ENCODE measurements around the gene CACNB1.

DNA sequence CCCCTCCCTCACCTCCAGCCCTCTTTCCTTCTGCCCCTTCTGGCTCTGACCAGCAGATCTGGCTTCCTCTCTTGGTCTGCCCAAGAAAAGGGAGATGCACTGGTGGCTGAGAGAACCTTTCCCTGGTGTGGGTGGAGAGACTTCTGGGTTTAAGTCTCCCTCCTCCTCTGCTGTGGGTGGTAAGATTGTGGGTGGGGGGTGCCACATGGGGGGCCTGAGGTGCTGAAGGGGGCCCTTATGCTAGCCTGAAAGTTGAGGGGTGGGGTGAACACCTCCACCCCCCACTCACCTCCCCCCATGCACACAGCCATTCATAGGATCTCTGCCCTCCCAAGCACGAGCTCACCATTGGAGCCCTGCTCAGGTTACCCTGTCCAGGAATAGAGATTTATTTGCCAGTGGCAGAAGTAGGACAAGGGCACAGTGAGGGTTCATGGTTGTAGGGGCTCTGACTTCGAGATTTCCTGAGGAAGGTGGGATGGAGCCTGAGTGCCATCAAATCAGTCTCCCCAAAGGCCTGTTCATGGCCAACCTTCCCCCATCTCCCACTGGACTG is 30.0 kb upstream of the CACNB1 start:
- no peak for TF ChIP-seq EZH2 (IDR thresholded peaks at IDR 0.05; ENCODE audit: borderline replicate concordance)
- TF ChIP-seq, protein P1, sequence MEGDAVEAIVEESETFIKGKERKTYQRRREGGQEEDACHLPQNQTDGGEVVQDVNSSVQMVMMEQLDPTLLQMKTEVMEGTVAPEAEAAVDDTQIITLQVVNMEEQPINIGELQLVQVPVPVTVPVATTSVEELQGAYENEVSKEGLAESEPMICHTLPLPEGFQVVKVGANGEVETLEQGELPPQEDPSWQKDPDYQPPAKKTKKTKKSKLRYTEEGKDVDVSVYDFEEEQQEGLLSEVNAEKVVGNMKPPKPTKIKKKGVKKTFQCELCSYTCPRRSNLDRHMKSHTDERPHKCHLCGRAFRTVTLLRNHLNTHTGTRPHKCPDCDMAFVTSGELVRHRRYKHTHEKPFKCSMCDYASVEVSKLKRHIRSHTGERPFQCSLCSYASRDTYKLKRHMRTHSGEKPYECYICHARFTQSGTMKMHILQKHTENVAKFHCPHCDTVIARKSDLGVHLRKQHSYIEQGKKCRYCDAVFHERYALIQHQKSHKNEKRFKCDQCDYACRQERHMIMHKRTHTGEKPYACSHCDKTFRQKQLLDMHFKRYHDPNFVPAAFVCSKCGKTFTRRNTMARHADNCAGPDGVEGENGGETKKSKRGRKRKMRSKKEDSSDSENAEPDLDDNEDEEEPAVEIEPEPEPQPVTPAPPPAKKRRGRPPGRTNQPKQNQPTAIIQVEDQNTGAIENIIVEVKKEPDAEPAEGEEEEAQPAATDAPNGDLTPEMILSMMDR (IDR thresholded peaks at IDR 0.05; ENCODE audit: poor library complexity): no peak

Measured in hepatocyte (in vitro differentiated cells).